NOMO-1 (cell line): Measurements from ENCODE around the gene ARHGAP8.
"Not testable (repeated sequence)": the region's sequence is repeated elsewhere in the genome, so short reads cannot be mapped to it uniquely, and the experiment has no call there.

Experiments
- DNase-seq, 2 experiments: peaks; one replicate each; lab custom pipeline; 2025; ENCODE audit not compliant: unreplicated experiment in 2 of 2; lab: John Stamatoyannopoulos, UW

ARHGAP8 gene

GRCh38 chr22:44850946-44851345, 98.6 kb downstream of the ARHGAP8 start:
- no peak for DNase-seq

GRCh38 chr22:44854641-44855040, 102.3 kb downstream of the ARHGAP8 start:
- not testable (repeated sequence) for DNase-seq

GRCh38 chr22:44855855-44856254, 103.5 kb downstream of the ARHGAP8 start:
- no peak for DNase-seq

- not testable (repeated sequence) for DNase-seq
Measured at GRCh38 chr22:44858819-44859218, 106.4 kb downstream of the ARHGAP8 start.

- no peak for DNase-seq
Measured at GRCh38 chr22:44859641-44860040, 107.3 kb downstream of the ARHGAP8 start.

GRCh38 chr22:44860311-44860710, 107.9 kb downstream of the ARHGAP8 start:
- no peak for DNase-seq

- DNase-seq, result no peak
Measured at GRCh38 chr22:44861245-44861644, 108.9 kb downstream of the ARHGAP8 start.

- DNase-seq, result no peak
Measured at GRCh38 chr22:44862281-44862680, 109.9 kb downstream of the ARHGAP8 start.

GRCh38 chr22:44862981-44863860, 110.8 kb downstream of the ARHGAP8 start:
- no peak for DNase-seq

- no peak for DNase-seq
Measured at GRCh38 chr22:44865193-44866057, 113.0 kb downstream of the ARHGAP8 start.

- DNase-seq, result no peak
Measured at GRCh38 chr22:44869196-44869595, 116.8 kb downstream of the ARHGAP8 start.

GRCh38 chr22:44870021-44870420, 117.6 kb downstream of the ARHGAP8 start:
- no peak for DNase-seq

- no peak for DNase-seq
Measured at GRCh38 chr22:44871782-44872181, 119.4 kb downstream of the ARHGAP8 start.

- DNase-seq, result no peak
Measured at GRCh38 chr22:44876921-44877320, 124.5 kb downstream of the ARHGAP8 start.

GRCh38 chr22:44878483-44879300, 126.3 kb downstream of the ARHGAP8 start:
- no peak for DNase-seq

- no peak for DNase-seq
Measured at GRCh38 chr22:44879301-44879680, 126.9 kb downstream of the ARHGAP8 start.

- no peak for DNase-seq
Measured at GRCh38 chr22:44880610-44881290, 128.4 kb downstream of the ARHGAP8 start.

- no peak for DNase-seq
Measured at GRCh38 chr22:44881624-44882023, 129.2 kb downstream of the ARHGAP8 start.

GRCh38 chr22:44882226-44882905, 130.0 kb downstream of the ARHGAP8 start:
- no peak for DNase-seq

GRCh38 chr22:44883011-44883421, 130.6 kb downstream of the ARHGAP8 start:
- DNase-seq, result no peak
